AG04449 (cell line): ENCODE results near the gene HPGD.

Experiments
- CTCF ChIA-PET: fragments of 350-600 bp; formaldehyde crosslinking; extraction: SDS; loops from one replicate; lab custom pipeline; 2021; ENCODE audit warnings: antibody characterized with exemption; lab: Yijun Ruan, JAX
- POLR2A ChIA-PET: fragments of 400-600, 350-600 bp; formaldehyde crosslinking; extraction: SDS; loops from one replicate; lab custom pipeline; 2020; ENCODE audit warnings: antibody characterized with exemption, inconsistent platforms; lab: Yijun Ruan, JAX
- DNase-seq: peaks from one replicate; pipeline ENCODE4 v3.0.0-alpha.2; 2010; ENCODE audit warnings: low read depth, low spot score
- H3K4me3 ChIP-seq: 2 replicates; pipeline ENCODE4 v1.5.1; 2011; ENCODE audit warnings: low read depth, mild to moderate bottlenecking, control low read depth, low read length
- TF ChIP-seq, protein P1 (sequence below): IDR thresholded peaks from one replicate; pipeline ENCODE4 v1.5.1; 2011; ENCODE audit warnings: mild to moderate bottlenecking, moderate library complexity, low read length, control low read depth, inconsistent platforms; ENCODE audit not compliant: insufficient read depth; ENCODE audit errors: missing control alignments

HPGD gene

DNA sequence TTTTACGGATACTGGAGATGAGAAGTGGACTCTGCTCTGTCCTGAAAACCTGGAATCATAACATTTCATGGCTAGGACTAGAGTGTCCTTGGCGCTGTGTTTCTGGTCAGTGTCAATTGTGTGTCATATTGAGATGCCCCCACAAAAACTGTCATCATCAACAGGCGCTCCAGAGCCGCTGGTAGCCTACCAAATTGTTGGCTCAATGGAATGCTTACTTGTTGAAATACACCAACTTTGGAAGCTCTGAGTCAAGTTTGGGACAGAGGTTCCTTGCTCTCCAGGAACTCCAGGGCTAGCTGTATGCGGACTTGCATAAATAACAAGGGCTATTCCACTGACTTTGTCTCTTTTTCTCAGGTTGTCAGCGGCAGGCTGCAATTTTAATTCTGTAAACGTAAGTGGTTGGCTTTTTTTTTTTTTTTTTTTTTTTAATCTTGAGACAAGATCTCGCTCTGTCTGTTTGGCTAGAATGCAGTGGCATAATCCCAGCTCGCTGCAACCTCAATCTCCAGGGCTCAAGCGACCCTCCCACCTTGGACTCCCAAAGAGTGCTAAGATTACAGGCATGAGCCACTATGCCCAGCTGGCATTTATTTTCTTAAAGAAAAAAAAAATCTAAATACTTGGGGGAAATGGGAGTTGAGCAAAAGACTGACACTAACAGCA lies 871 bp upstream of the HPGD start:
- POLR2A ChIA-PET = no interaction called here
- TF ChIP-seq, protein P1, sequence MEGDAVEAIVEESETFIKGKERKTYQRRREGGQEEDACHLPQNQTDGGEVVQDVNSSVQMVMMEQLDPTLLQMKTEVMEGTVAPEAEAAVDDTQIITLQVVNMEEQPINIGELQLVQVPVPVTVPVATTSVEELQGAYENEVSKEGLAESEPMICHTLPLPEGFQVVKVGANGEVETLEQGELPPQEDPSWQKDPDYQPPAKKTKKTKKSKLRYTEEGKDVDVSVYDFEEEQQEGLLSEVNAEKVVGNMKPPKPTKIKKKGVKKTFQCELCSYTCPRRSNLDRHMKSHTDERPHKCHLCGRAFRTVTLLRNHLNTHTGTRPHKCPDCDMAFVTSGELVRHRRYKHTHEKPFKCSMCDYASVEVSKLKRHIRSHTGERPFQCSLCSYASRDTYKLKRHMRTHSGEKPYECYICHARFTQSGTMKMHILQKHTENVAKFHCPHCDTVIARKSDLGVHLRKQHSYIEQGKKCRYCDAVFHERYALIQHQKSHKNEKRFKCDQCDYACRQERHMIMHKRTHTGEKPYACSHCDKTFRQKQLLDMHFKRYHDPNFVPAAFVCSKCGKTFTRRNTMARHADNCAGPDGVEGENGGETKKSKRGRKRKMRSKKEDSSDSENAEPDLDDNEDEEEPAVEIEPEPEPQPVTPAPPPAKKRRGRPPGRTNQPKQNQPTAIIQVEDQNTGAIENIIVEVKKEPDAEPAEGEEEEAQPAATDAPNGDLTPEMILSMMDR = no peak
- CTCF ChIA-PET = no interaction called here
- H3K4me3 ChIP-seq = no peak overlapping the region
- no peak for DNase-seq

DNA sequence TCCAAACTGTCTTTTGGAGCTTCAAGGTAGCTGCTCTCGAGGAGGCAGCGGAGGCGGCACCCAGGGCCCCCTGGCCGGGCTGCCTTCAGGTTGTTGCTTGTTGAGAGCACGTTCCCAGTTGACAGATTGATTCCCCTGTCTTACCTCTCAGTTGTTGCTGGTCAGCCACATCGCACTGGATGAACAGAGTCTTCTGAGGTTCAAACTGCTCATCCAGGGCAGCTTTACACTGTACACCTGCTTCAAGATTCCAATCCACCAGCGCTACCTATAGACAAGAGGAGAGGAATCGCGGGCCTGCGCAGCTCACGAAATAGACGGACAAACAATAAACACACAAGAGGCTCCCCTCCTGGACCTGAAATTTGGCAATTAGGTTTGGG lies 497 bp downstream of the HPGD start:
- no peak overlapping the region for H3K4me3 ChIP-seq
- TF ChIP-seq, protein P1 = no peak
- DNase-seq = no peak
- POLR2A ChIA-PET = no interaction called here
- CTCF ChIA-PET = no interaction called here

DNA sequence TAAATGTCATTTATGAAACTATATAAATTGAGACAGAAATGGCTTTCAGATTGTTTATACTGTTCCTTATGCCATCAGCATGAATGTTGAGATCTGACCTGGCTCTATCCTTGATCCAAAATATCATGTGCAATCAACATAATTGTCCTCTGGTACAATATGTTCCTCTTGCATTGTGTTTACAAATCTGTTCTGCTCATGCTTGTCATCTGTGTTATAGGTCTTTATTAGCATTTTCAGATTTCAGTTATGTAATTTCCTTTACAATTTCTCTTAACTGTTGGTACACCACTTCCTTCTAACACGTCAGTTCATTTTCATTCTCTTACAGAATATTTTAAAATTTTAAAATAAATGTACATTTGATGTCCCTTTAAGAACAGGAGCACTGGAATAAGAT lies 1.6 kb downstream of the HPGD start:
- ChIA-PET CTCF (no interaction called here), POLR2A (no interaction called here)
- DNase-seq = no peak
- no peak overlapping the region for H3K4me3 ChIP-seq
- TF ChIP-seq, protein P1 = no peak

DNA sequence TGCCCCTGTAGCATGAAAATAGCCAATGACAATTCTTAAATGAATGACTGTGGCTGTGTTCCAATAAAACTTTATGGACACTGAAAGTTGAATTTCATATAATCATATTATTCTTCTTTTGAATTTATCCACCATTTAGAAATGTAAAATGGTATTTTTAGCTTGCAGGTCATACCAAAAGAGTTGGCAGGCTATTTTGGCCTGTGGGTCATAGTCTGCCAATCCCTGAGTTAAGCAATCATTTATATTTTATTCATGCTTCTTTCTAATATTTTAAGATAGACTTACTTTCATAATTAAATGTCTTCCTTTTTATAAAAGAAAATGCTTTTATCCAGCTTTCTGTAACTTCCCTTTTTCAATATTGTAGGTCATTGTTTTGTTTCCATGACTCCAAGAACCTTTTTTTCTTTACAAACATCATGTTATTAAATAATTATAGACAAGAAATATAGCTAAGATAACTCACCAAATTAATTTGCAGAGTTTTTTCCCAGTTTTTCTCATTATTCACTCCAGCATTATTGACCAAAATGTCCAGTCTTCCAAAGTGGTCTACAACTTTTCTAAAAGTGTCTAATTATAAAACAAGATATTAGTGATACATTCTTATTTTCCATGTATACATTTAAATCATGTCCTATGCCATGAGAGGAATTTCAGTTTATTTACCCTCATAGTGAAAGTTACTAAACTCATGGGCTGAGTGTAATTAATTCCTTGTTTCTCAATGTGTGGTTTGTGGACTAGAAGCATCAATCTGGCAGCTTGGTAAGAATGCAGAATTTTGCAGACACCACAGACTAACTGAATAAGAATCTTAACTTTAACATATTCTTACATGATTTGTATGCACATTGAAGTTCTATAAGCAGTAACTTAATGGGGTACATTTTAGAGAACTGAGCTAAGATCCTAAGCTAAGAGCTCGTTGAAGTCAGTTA lies 4.5 kb downstream of the HPGD start:
- POLR2A ChIA-PET = no interaction called here
- no peak overlapping the region for H3K4me3 ChIP-seq
- DNase-seq = no peak
- TF ChIP-seq, protein P1 = no peak
- CTCF ChIA-PET = no interaction called here

DNA sequence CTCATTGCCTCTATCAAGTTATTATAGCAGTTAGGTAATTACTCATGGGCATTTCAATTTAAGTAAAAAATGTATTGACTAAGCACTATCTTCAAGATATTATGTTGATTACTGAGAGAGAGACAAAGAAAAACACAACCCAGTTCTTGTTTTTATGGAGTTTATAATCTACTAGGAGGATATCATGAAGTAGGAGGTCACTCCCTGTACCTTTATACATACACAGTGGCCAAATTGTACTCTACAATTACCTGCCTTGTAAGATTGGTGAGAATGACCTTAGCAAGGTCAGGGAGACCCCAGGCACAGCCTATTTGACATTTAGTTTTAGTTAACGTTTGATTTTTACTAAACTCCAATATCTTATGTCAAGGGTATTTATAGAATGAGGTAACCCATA lies 5.5 kb downstream of the HPGD start:
- no peak for DNase-seq
- ChIA-PET POLR2A (no interaction called here), CTCF (no interaction called here)
- H3K4me3 ChIP-seq = no peak overlapping the region
- TF ChIP-seq, protein P1 = no peak

DNA sequence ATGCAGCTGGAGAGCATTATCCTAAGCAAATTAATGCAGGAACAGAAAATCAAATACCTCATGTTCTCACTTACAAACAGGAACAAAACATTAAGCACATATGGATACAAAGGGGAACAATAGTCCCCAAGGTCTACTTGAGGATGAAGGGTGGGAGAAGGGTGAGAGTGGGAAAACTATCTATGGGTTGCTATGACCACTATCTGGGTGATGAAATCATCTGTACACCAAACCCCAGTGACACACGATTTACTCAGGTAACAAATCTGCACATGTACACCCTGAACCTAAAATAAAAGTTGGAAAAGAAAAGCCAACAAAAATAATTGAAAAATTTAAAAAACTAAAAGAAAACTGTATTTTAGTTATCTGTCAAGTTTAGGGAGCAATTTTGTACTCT lies 5.9 kb downstream of the HPGD start:
- POLR2A ChIA-PET = no interaction called here
- TF ChIP-seq, protein P1 = no peak
- CTCF ChIA-PET = no interaction called here
- no peak for DNase-seq
- no peak overlapping the region for H3K4me3 ChIP-seq
